ENCODE data around the gene RPL3. TPM values are rescaled to one million over a fixed set of nuclear protein-coding genes. Genes with fewer than 3 reads are reported as not detected.

The RPL3 gene
- total RNA-seq, 6 experiments from 2014 or later, result 1,444 to 1,605 (median 1,488) TPM

DNA sequence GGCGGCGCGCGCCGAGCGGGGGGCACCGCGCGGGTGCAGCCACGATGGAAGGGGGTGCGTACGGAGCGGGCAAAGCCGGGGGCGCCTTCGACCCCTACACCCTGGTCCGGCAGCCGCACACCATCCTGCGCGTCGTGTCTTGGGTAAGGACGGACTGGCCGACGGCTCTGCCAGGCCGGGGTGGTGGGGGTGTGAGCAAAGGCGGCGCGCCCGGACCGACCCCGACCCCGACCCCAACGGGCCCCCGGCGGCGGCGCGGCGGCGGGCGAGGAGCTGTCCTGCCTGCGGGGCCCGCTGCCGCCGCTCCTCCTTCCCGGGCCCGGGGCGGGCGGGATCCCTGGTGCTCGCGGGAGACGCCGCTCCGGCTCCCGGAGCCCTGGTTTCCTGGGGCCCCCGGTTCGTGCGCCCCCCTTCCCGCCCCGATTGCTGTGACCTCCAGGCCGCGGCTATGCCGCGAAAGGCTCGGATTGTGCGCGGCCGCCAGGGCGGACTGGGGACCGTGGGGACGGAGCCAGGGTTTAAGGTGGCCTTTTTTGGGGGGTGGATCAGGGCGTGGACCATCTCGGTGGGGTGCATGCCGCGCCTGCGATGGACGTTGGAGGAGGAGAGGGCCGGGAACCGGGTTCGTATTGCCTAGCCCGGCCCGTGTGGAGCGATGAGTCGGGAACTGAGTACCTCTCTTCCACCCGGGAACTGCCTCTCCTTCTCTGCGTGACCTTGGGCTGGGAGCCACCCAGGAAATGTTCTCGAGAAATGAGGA, 30.7 kb upstream of the RPL3 start, which contains the start of gene SYNGR1:
SYNGR1 (plus strand) TSS at position 25 of the 760 bp plus-strand sequence; CDS start at position 45, 20 bp downstream.
- Mint-ChIP-seq H3K4me1 (ENCODE audit: low read depth) (peaks cover 22% of the 10 kb centered on the region), H3K4me3 (peak within 1 kb of the TSS; percentile 86), H3K27ac (peak within 1 kb of the TSS; percentile 61)

DNA sequence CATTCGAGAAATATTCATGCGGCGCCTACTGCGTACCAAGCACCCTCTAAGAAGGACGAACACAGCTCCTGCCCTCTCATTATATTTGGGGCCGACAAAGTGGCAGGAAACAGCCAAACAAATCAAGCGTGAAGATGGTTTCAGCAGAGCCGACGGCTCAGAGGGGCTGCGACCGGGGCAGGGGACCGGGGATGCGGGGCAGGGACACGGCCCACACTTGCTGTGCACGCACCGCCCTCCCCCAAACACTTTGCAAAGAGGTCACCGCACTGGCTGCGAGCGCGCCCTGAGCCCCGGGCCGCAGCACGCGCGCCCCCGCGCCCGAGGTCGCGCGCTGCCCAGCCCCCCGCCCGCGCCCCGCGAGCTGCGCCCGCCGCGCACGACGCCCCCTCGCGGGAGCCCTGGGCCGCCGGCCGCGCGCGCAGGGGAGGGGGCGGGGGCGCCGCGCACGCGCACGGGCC, 30.1 kb upstream of the RPL3 start:
- Mint-ChIP-seq H3K4me1 (ENCODE audit: low read depth) (peaks cover 22% of the 10 kb centered on the region), H3K27ac (peak overlapping the region; percentile 61), H3K4me3 (peak overlapping the region; percentile 86), H3K36me3 (ENCODE audit: low read depth) (no peaks in the 10 kb centered on the region), H3K9me3 (no peaks in the 10 kb centered on the region), H3K27me3 (ENCODE audit: insufficient read depth) (peaks cover 6% of the 10 kb centered on the region)
- no peak for DNase-seq
- TF ChIP-seq, protein P1, sequence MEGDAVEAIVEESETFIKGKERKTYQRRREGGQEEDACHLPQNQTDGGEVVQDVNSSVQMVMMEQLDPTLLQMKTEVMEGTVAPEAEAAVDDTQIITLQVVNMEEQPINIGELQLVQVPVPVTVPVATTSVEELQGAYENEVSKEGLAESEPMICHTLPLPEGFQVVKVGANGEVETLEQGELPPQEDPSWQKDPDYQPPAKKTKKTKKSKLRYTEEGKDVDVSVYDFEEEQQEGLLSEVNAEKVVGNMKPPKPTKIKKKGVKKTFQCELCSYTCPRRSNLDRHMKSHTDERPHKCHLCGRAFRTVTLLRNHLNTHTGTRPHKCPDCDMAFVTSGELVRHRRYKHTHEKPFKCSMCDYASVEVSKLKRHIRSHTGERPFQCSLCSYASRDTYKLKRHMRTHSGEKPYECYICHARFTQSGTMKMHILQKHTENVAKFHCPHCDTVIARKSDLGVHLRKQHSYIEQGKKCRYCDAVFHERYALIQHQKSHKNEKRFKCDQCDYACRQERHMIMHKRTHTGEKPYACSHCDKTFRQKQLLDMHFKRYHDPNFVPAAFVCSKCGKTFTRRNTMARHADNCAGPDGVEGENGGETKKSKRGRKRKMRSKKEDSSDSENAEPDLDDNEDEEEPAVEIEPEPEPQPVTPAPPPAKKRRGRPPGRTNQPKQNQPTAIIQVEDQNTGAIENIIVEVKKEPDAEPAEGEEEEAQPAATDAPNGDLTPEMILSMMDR (IDR thresholded peaks at IDR 0.05), result no peak

More for the DNA sequence above, 30.7 kb upstream of the RPL3 start, which contains the start of gene SYNGR1:
- Mint-ChIP-seq H3K36me3 (ENCODE audit: low read depth) (no peaks in the 10 kb centered on the region), H3K27me3 (ENCODE audit: insufficient read depth) (peaks cover 6% of the 10 kb centered on the region), H3K9me3 (no peaks in the 10 kb centered on the region)
- no peak for DNase-seq
- TF ChIP-seq, protein P1 (IDR thresholded peaks at IDR 0.05), result no peak

DNA sequence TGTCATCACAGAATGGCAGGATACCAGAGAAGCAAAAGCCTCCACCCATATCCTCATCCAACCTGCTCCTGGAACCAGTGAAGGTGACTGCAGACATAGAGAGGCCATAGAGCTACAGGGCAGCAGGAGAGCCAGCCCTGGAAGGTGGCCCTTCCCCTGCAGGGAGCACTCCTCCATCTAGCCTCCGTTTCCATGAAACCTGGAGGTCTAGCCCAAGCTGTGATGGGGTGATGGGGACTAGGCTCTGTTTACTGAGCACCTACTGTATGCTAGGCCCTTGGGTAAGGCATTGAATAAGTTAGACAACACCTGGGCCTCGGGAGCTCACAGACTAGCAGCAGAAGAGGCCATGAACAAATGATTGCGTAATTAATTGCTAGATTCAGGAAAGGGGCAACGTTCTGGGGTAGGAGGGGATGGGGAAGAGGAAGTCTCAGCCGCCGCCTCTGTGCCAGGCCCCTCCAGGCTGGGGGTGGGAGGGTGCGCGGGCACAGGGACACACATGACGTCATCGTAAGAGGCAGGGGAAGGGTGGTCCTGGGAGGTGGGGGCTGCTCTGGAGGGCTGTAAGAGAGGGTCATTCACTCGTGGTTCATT, 29.6 kb upstream of the RPL3 start:
- H3K27ac Mint-ChIP-seq, result peak overlapping the region; percentile 61
- peaks cover 8% of the 10 kb centered on the region for H3K27me3 Mint-ChIP-seq (ENCODE audit: insufficient read depth)
- H3K36me3 Mint-ChIP-seq (ENCODE audit: low read depth), result no peaks in the 10 kb centered on the region
- DNase-seq, result no peak
- peaks cover 22% of the 10 kb centered on the region for H3K4me1 Mint-ChIP-seq (ENCODE audit: low read depth)
- no peaks in the 10 kb centered on the region for H3K9me3 Mint-ChIP-seq
- peak overlapping the region; percentile 86 for H3K4me3 Mint-ChIP-seq
- TF ChIP-seq, protein P1 (IDR thresholded peaks at IDR 0.05), result no peak

DNA sequence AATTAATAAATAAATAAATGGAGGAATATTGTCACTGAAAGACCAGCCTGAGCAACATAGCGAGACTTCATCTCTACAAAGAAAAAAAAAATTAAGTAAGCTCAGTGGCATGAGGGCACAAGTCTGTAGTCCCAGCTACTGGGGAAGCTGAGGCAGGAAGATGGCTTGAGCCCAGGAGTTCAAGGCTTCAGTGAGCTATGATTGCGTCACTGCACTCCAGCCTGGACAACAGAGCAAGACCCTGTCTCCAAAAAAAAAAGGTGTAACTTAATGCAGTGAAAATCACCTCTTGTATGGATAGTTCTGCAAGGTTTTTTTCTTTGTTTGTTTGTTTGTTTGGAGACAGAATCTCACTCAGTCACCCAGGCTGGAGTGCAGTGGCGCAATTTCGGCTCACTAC, 25.8 kb upstream of the RPL3 start:
- no peak for DNase-seq
- Mint-ChIP-seq H3K27ac (no peak overlapping the region), H3K4me3 (no peak overlapping the region), H3K36me3 (ENCODE audit: low read depth) (no peaks in the 10 kb centered on the region), H3K9me3 (no peaks in the 10 kb centered on the region), H3K4me1 (ENCODE audit: low read depth) (peaks cover 26% of the 10 kb centered on the region), H3K27me3 (ENCODE audit: insufficient read depth) (peaks cover 7% of the 10 kb centered on the region)
- TF ChIP-seq, protein P1 (IDR thresholded peaks at IDR 0.05), result no peak

DNA sequence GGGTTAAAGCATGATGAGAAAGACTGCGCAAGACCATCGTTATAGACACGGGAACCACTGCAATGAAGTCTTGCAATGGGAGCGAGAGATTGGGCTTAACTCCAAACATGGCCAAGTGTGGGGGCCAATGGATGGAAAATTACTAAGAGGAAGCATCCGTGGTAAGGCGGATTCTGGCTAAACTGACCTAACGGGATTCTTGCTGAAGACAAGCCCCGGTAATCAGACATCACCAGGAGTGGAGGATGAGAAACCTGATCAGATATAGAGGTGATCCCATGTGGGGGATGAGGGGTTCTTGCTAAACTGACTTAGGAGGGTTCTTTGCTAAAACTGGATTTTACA, 24.6 kb upstream of the RPL3 start:
- no peak overlapping the region for H3K4me3 Mint-ChIP-seq
- peaks cover 7% of the 10 kb centered on the region for H3K27me3 Mint-ChIP-seq (ENCODE audit: insufficient read depth)
- peaks cover 31% of the 10 kb centered on the region for H3K4me1 Mint-ChIP-seq (ENCODE audit: low read depth)
- H3K27ac Mint-ChIP-seq, result no peak overlapping the region
- no peaks in the 10 kb centered on the region for H3K36me3 Mint-ChIP-seq (ENCODE audit: low read depth)
- no peaks in the 10 kb centered on the region for H3K9me3 Mint-ChIP-seq
- TF ChIP-seq, protein P1 (IDR thresholded peaks at IDR 0.05), result no peak
- no peak for DNase-seq

Measured in HFFc6 (cell line).